C1 segment of cervical spinal cord (tissue), 14 donors: ENCODE results near the gene SECISBP2.
A peak's percentile ranks its signal among the peaks of the same experiment; 100 is the strongest.

Source experiments
- DNase-seq, 14 donors: peaks; one replicate each; lab custom pipeline; 2025; lab: John Stamatoyannopoulos, UW

SECISBP2 gene

GRCh38 chr9:89400403-89401116 lies 82.3 kb downstream of the SECISBP2 start:
- no peak for DNase-seq

- no peak for DNase-seq
Measured at GRCh38 chr9:89402695-89403427, 84.6 kb downstream of the SECISBP2 start.

DNA sequence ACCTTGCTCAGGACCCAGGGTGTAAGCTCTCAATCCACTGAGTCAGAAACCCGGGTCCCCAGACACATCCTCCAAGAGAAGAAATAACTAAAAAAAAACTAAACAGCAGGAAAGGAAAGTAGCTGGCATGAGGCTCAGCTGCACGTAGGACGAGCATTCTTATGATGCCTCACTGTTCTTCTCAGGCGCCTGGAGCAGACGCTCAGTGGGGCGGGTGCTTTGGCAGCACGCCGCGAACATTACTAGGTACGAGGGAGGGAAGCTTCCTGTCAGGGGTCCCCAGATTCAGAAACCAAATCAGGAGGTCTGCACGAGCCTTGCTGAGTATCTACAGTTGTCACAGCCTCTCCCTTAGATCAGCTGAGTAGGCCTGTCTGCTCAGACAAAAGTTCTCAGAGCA lies 85.8 kb downstream of the SECISBP2 start:
- no peak for DNase-seq

DNA sequence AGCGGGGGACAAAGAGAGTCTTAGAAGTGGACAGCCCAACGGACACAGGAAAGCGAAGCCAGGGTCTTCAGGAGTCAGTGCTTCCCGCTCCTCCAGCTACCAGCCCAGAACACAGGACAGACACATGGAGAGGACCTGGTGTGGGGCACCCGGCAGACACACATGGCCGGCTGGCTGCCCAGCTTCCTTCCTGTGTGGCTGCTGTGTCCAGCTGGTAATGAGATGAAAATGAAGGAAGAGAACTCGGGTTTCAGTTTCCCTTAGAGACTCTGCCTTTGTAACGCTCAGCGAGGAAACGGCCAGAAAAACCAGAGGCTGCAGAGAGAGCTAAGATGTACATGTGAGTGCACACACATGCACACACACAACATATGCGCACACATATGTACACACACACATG lies 87.5 kb downstream of the SECISBP2 start:
- DNase-seq = peak in 5 of 14 donors; percentile 30 to 74 (median 62)

GRCh38 chr9:89407070-89407469 lies 88.8 kb downstream of the SECISBP2 start:
- no peak for DNase-seq

- peak in 4 of 14 donors; percentile 19 to 48 (median 38) for DNase-seq
Measured at GRCh38 chr9:89408628-89409101, 90.4 kb downstream of the SECISBP2 start.
